Breast epithelium (tissue), 4 donors: Measurements from ENCODE around the gene PPFIA4. TPM values are rescaled to one million over a fixed set of nuclear protein-coding genes. Genes with fewer than 3 reads are reported as not detected.

ENCODE experiments used
- DNase-seq, 2 donors: peaks; one replicate each; pipeline ENCODE4 v3.0.0-alpha.2; 2019; ENCODE audit warnings: low spot score in 2 of 2
- H3K27ac ChIP-seq, 2 donors: fragments of 200-600 bp; sonication (generic) in 1 of 2; one replicate each; pipeline ENCODE4 v1.5.1; 2016 to 2019; ENCODE audit warnings: mild to moderate bottlenecking in 1 of 2
- H3K27me3 ChIP-seq, 2 donors: fragments of 200-600 bp; sonication (generic) in 1 of 2; one replicate each; pipeline versions ENCODE4 v1.5.1 to v1.6.0; 2017 to 2019; ENCODE audit warnings: control low read depth in 1 of 2, mild to moderate bottlenecking in 1 of 2
- H3K36me3 ChIP-seq: fragments of 200-600 bp; one replicate; pipeline ENCODE4 v1.5.1; 2019
- H3K4me1 ChIP-seq, 2 donors: fragments of 200-600 bp; sonication (generic); one replicate each; pipeline ENCODE4 v1.5.1; 2016 to 2019; ENCODE audit warnings: control low read depth in 1 of 2
- H3K4me3 ChIP-seq, 3 donors: fragments of 200-600 bp; sonication (generic); 1 replicate in 2 of 3; 2 replicates in 1 of 3; pipeline ENCODE4 v1.5.1; 2016 to 2019; ENCODE audit warnings: mild to moderate bottlenecking in 3 of 3, moderate library complexity in 2 of 3
- H3K9me3 ChIP-seq, 2 donors: fragments of 200-600 bp; sonication (generic) in 1 of 2; one replicate each; pipeline ENCODE4 v1.5.1; 2016 to 2019; ENCODE audit warnings: control low read depth in 1 of 2
- POLR2A ChIP-seq: fragments of 450-650 bp; IDR thresholded peaks from one replicate; pipeline ENCODE4 v1.6.1; 2016; ENCODE audit warnings: antibody characterized with exemption, mild to moderate bottlenecking, moderate library complexity
- POLR2AphosphoS5 ChIP-seq, 3 donors: sonication (generic); formaldehyde crosslinking; IDR thresholded peaks; one replicate each; pipeline ENCODE4 v1.6.1; 2017; ENCODE audit warnings: antibody characterized with exemption in 3 of 3
- intact Hi-C: fragments of 100-400 bp; cut with DNase I; formaldehyde crosslinking; loops from one replicate; pipeline ENCODE4 v1.15.1; 2023; ENCODE audit warnings: low total_unique reads
- total RNA-seq, 3 donors: library from RNA; depleted of rRNA; stranded (reverse); fragments of >200 nt; gene quantifications; one replicate each; pipeline ENCODE4 v1.1.0, GENCODE V29; 2016
- TF ChIP-seq, protein P1 (sequence below), 3 donors: fragments of 450-650 bp; IDR thresholded peaks; one replicate each; pipeline ENCODE4 v1.5.1; 2016 to 2017; ENCODE audit warnings: antibody characterized with exemption in 3 of 3, mild to moderate bottlenecking in 3 of 3, moderate library complexity in 3 of 3

The PPFIA4 gene
- total RNA-seq, 3 donors from 2014 or later: 0.80 to 5.6 (median 2.9) TPM

DNA sequence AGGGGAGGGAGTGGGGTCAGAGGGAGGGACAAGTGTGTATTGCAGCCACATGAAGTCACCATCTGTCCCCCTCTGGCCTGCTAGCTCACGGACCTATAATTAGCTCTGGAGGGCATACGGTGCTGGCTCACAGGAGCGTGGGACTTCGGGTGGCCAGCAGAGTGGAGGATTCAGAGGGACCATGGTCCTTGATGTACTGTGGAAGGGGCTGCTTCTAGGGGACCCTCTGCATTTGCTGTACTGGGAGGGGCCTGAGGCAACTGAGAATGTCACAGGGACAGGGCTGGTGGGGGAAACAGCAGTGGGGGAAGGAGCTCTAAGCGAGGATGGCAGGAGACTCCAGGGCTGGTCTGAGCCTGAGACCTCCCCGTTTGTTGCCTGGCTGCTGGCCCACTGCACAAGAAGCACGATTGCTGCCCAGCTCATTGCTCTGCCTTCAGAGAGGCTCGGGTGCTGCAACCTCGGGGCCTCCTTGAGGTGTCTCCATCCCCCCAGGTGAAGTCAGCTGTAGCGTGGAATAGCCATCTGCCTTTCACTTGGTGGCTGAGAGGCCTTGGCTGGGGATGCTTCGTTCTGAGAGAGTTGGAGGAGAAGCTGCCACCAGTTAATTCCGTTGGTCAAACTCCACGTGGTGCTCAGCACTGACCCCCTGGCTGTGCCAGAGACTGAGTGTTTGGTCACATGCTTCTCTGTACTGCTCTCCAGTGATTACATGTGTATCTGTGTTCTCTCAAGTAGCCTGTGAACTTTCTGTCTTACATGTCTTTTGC lies 2.7 kb downstream of the PPFIA4 start:
- peak overlapping the region in 1 of 2 donors; percentile 27 for H3K27ac ChIP-seq
- no peak for DNase-seq

GRCh38 chr1:203031467-203031866 lies 5.2 kb downstream of the PPFIA4 start:
- peaks cover 0 to 6% of the 10 kb centered on the region in 2 donors for H3K4me1 ChIP-seq
- H3K27ac ChIP-seq: no peak overlapping the region
- no peak for DNase-seq
- TF ChIP-seq POLR2AphosphoS5 (IDR thresholded peaks at IDR 0.05): no peak
- no peak for TF ChIP-seq POLR2A
- TF ChIP-seq, protein P1, sequence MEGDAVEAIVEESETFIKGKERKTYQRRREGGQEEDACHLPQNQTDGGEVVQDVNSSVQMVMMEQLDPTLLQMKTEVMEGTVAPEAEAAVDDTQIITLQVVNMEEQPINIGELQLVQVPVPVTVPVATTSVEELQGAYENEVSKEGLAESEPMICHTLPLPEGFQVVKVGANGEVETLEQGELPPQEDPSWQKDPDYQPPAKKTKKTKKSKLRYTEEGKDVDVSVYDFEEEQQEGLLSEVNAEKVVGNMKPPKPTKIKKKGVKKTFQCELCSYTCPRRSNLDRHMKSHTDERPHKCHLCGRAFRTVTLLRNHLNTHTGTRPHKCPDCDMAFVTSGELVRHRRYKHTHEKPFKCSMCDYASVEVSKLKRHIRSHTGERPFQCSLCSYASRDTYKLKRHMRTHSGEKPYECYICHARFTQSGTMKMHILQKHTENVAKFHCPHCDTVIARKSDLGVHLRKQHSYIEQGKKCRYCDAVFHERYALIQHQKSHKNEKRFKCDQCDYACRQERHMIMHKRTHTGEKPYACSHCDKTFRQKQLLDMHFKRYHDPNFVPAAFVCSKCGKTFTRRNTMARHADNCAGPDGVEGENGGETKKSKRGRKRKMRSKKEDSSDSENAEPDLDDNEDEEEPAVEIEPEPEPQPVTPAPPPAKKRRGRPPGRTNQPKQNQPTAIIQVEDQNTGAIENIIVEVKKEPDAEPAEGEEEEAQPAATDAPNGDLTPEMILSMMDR (IDR thresholded peaks at IDR 0.05): no peak
- H3K4me3 ChIP-seq: no peak overlapping the region
- H3K36me3 ChIP-seq: no peaks in the 10 kb centered on the region
- no peaks in the 10 kb centered on the region for H3K27me3 ChIP-seq
- intact Hi-C loops: loop anchor here (5.0 to 10.0 kb wide), 2 partner anchors 243 to 764 kb away; no protein-coding TSS in a partner anchor
- H3K9me3 ChIP-seq: no peaks in the 10 kb centered on the region

More for the DNA sequence above, 2.7 kb downstream of the PPFIA4 start:
- no peaks in the 10 kb centered on the region for H3K36me3 ChIP-seq
- H3K9me3 ChIP-seq: no peaks in the 10 kb centered on the region
- intact Hi-C loops: no loop called here
- H3K4me1 ChIP-seq: peaks cover 0 to 6% of the 10 kb centered on the region in 2 donors
- TF ChIP-seq POLR2A: no peak
- TF ChIP-seq POLR2AphosphoS5 (IDR thresholded peaks at IDR 0.05): no peak
- no peak overlapping the region for H3K4me3 ChIP-seq
- no peaks in the 10 kb centered on the region for H3K27me3 ChIP-seq

DNA sequence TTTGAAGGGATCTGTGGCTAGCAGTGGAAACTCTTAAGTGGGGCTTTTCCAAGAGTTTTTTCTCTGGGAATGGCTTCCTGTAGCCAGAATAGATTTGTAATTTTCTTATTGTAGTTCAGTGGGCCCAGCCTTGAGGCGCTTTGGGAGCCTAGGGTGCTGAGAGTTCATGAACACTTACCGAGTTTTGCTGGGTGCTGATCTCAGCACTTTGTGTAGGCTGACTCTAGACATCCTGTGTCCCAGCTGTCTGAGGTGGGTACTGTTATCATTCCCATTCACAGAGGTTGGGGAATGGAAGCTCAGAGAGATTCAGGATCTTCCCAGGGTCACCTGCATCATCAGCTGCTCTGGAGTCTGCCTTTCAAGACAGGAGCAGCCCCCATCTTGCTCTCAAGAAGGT lies 7.0 kb downstream of the PPFIA4 start:
- no peak for DNase-seq
- TF ChIP-seq POLR2AphosphoS5 (IDR thresholded peaks at IDR 0.05) (no peak), POLR2A (no peak)
- TF ChIP-seq, protein P1 (IDR thresholded peaks at IDR 0.05): no peak
- intact Hi-C loops: loop anchor here (5.0 to 10.0 kb wide), 2 partner anchors 242 to 766 kb away; no protein-coding TSS in a partner anchor

DNA sequence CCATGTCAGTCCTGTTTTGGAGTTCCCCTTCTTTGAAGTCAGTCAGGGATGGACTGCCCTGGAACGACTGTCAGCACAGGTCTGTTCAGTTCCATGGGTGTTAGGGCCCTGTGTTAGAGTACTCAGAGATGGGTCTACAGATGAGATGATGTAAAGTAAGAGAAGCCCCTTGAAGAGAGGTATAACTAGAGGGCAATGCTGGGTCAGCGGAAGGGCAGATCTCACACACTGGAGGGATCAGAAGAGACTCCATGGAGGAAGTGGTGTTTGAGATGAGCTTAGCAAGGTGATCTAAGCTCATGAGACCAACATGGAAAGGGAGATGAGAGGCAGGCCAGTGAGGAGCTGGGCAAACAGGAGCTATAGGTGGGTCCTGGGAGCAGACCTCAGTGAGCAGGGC lies 7.6 kb downstream of the PPFIA4 start:
- no peaks in the 10 kb centered on the region for H3K9me3 ChIP-seq
- H3K27ac ChIP-seq: no peak overlapping the region
- H3K4me3 ChIP-seq: no peak overlapping the region
- TF ChIP-seq, protein P1 (IDR thresholded peaks at IDR 0.05): no peak
- TF ChIP-seq POLR2A (no peak), POLR2AphosphoS5 (IDR thresholded peaks at IDR 0.05) (no peak)
- H3K27me3 ChIP-seq: no peaks in the 10 kb centered on the region
- intact Hi-C loops: loop anchor here (5.0 to 10.0 kb wide), 2 partner anchors 241 to 767 kb away; no protein-coding TSS in a partner anchor
- no peaks in the 10 kb centered on the region for H3K4me1 ChIP-seq
- no peak for DNase-seq
- H3K36me3 ChIP-seq: no peaks in the 10 kb centered on the region

More for the DNA sequence above, 7.0 kb downstream of the PPFIA4 start:
- no peaks in the 10 kb centered on the region for H3K9me3 ChIP-seq
- H3K4me3 ChIP-seq: no peak overlapping the region
- H3K27ac ChIP-seq: no peak overlapping the region
- no peaks in the 10 kb centered on the region for H3K27me3 ChIP-seq
- H3K4me1 ChIP-seq: no peaks in the 10 kb centered on the region
- H3K36me3 ChIP-seq: no peaks in the 10 kb centered on the region

GRCh38 chr1:203034422-203035110 lies 8.3 kb downstream of the PPFIA4 start:
- no peak for DNase-seq
- Histone ChIP-seq H3K4me3 (no peak overlapping the region), H3K27ac (no peak overlapping the region), H3K36me3 (no peaks in the 10 kb centered on the region), H3K27me3 (no peaks in the 10 kb centered on the region), H3K4me1 (no peaks in the 10 kb centered on the region), H3K9me3 (no peaks in the 10 kb centered on the region)
- intact Hi-C loops: loop anchor here (5.0 to 10.0 kb wide), 2 partner anchors 240 to 767 kb away; no protein-coding TSS in a partner anchor
- no peak for TF ChIP-seq POLR2AphosphoS5 (IDR thresholded peaks at IDR 0.05)
- TF ChIP-seq, protein P1 (IDR thresholded peaks at IDR 0.05): no peak
- no peak for TF ChIP-seq POLR2A
